Trophoblast cell (in vitro differentiated cells and primary cell): ENCODE data around the gene OR2F1.

Experiments used
- DNase-seq, 2 donors: peaks; one replicate each; pipeline ENCODE4 v3.0.0-alpha.2; 2016
- H2AFZ ChIP-seq: 2 replicates; pipeline ENCODE4 v1.6.1; 2013; ENCODE audit warnings: low read length, moderate library complexity, mild to moderate bottlenecking; ENCODE audit not compliant: insufficient read depth, poor library complexity
- H2AK5ac ChIP-seq: 2 replicates; pipeline ENCODE4 v1.6.1; 2013; ENCODE audit warnings: mild to moderate bottlenecking, low read length
- H2BK120ac ChIP-seq: 2 replicates; pipeline ENCODE4 v1.6.1; 2013; ENCODE audit warnings: low read length, mild to moderate bottlenecking, moderate library complexity; ENCODE audit not compliant: insufficient read depth, poor library complexity
- H2BK12ac ChIP-seq: 2 replicates; pipeline ENCODE4 v1.6.1; 2013; ENCODE audit warnings: mild to moderate bottlenecking, low read length, moderate library complexity
- H2BK5ac ChIP-seq: 2 replicates; pipeline ENCODE4 v1.6.1; 2013; ENCODE audit warnings: low read length, low read depth, moderate library complexity, mild to moderate bottlenecking; ENCODE audit not compliant: poor library complexity
- H3K14ac ChIP-seq: 2 replicates; pipeline ENCODE4 v1.6.1; 2013; ENCODE audit warnings: mild to moderate bottlenecking, low read length
- H3K18ac ChIP-seq: 2 replicates; pipeline ENCODE4 v1.6.1; 2013; ENCODE audit warnings: mild to moderate bottlenecking, low read length
- H3K23ac ChIP-seq: 2 replicates; pipeline ENCODE4 v1.6.1; 2013; ENCODE audit warnings: low read length
- H3K27ac ChIP-seq: 2 replicates; pipeline ENCODE4 v1.5.1; 2013; ENCODE audit warnings: low read depth, mild to moderate bottlenecking, inconsistent platforms, low read length, moderate library complexity
- H3K27me3 ChIP-seq: 2 replicates; pipeline ENCODE4 v1.6.1; 2013; ENCODE audit warnings: inconsistent platforms, mild to moderate bottlenecking, low read length, moderate library complexity; ENCODE audit not compliant: insufficient read depth
- H3K36me3 ChIP-seq, 2 experiments: 1 replicate in 1 of 2; 2 replicates in 1 of 2; pipeline ENCODE4 v1.6.1; 2013; ENCODE audit warnings: low read length in 2 of 2, mild to moderate bottlenecking in 2 of 2, moderate library complexity in 1 of 2; ENCODE audit not compliant: insufficient read depth in 2 of 2, control insufficient read depth in 1 of 2
- H3K4ac ChIP-seq: 2 replicates; pipeline ENCODE4 v1.6.1; 2013; ENCODE audit warnings: low read depth, mild to moderate bottlenecking, low read length, moderate library complexity
- H3K4me1 ChIP-seq, 2 experiments: 1 replicate in 1 of 2; 2 replicates in 1 of 2; pipeline ENCODE4 v1.6.1; 2013; ENCODE audit warnings: low read length in 2 of 2, mild to moderate bottlenecking in 2 of 2, moderate library complexity in 1 of 2; ENCODE audit not compliant: insufficient read depth in 2 of 2, control insufficient read depth in 1 of 2
- H3K4me2 ChIP-seq: 2 replicates; pipeline ENCODE4 v1.6.1; 2013; ENCODE audit warnings: inconsistent platforms, mild to moderate bottlenecking, low read length, moderate library complexity
- H3K4me3 ChIP-seq: 2 replicates; pipeline ENCODE4 v1.5.1; 2013; ENCODE audit warnings: mild to moderate bottlenecking, low read depth, low read length, inconsistent platforms
- H3K79me1 ChIP-seq: one replicate; pipeline ENCODE4 v1.6.1; 2013; ENCODE audit warnings: low read length
- H3K79me2 ChIP-seq: 2 replicates; pipeline ENCODE4 v1.6.1; 2013; ENCODE audit warnings: low read length, mild to moderate bottlenecking; ENCODE audit not compliant: control insufficient read depth, insufficient read depth, poor library complexity
- H3K9ac ChIP-seq: 2 replicates; pipeline ENCODE4 v1.6.1; 2013; ENCODE audit warnings: mild to moderate bottlenecking, low read length
- H3K9me3 ChIP-seq: 2 replicates; pipeline ENCODE4 v1.6.1; 2013; ENCODE audit warnings: low read depth, mild to moderate bottlenecking, control low read depth, inconsistent platforms, low read length; ENCODE audit not compliant: insufficient read depth
- H4K12ac ChIP-seq: 2 replicates; pipeline ENCODE4 v1.6.1; 2013; ENCODE audit warnings: low read depth, mild to moderate bottlenecking, low read length, moderate library complexity
- H4K8ac ChIP-seq: 2 replicates; pipeline ENCODE4 v1.6.1; 2013; ENCODE audit warnings: low read depth, mild to moderate bottlenecking, low read length, moderate library complexity
- H4K91ac ChIP-seq: one replicate; pipeline ENCODE4 v1.6.1; 2013; ENCODE audit warnings: low read depth, mild to moderate bottlenecking, low read length, moderate library complexity
- WGBS: extraction: QIAGEN DNeasy Blood & Tissue Kit; methylation state at CpG from one replicate; pipeline ENCODE4 v1.1.7; 2013; ENCODE audit warnings: missing lambda C conversion rate; ENCODE audit not compliant: insufficient read length, insufficient coverage; ENCODE audit errors: extremely low coverage; 5-methylcytosine and 5-hydroxymethylcytosine counted together

Gene OR2F1

DNA sequence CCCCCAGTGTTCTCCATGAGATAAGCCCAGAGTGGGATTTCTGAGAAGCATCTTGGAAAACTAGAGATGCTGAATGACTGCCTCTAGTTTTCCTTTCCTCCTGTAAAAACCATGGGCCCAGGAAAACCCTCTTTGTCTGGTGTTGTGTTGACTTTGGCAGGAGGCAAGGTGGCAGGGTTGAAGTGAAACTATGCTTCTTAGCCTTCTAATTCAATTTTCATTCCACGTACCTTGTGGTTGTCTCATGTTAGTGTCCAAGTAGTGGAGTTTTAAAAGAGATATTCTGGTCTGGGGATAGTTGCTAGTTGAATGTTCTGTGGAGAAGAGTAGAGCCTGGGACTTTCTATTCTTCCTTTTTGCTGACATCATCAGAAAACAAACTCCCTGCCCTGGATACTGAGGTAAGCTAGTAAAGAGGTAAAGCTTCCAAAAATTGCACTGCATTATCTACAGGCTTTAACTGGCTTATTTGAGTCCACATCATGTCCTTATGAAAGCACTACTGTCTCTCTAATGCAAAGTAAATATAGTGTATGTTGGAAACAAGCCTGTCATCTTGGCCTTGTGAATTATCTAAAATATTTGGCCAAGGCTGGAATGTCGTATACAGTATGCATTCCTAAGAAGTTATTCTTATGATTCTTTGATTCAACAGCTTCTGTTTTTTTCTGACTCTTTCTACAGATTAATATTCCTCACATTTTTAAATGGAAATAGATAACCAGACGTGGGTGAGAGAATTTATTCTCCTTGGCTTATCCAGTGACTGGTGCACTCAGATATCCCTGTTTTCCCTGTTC is 19.9 kb upstream of the OR2F1 start, which contains the start of gene OR2F2:
TSS of gene OR2F2 (plus strand) at position 708 of the 800 bp plus-strand sequence. CDS start at position 708, 0 bp downstream.
- Histone ChIP-seq H2BK12ac (no peak within 1 kb of the TSS), H3K27ac (no peak within 1 kb of the TSS), H2BK120ac (no peak within 1 kb of the TSS), H3K27me3 (no peaks in the 10 kb centered on the region), H3K18ac (no peak within 1 kb of the TSS), H2BK5ac (no peak within 1 kb of the TSS), H3K9ac (no peak within 1 kb of the TSS), H4K12ac (no peak within 1 kb of the TSS), H3K4ac (no peak within 1 kb of the TSS), H4K91ac (no peak within 1 kb of the TSS), H3K4me1 (no peaks in the 10 kb centered on the region), H3K79me2 (no peaks in the 10 kb centered on the region), H3K4me3 (no peak within 1 kb of the TSS), H2AFZ (no peak within 1 kb of the TSS), H3K9me3 (no peaks in the 10 kb centered on the region), H3K79me1 (no peaks in the 10 kb centered on the region), H3K4me2 (no peak within 1 kb of the TSS), H3K14ac (no peak within 1 kb of the TSS), H2AK5ac (no peak within 1 kb of the TSS), H4K8ac (no peak within 1 kb of the TSS), H3K23ac (no peak within 1 kb of the TSS), H3K36me3 (no peaks in the 10 kb centered on the region)
- WGBS: no CpG with 5 or more reads among the region's 3 CpGs
- peak in 1 of 2 donors; percentile 71 for DNase-seq

DNA sequence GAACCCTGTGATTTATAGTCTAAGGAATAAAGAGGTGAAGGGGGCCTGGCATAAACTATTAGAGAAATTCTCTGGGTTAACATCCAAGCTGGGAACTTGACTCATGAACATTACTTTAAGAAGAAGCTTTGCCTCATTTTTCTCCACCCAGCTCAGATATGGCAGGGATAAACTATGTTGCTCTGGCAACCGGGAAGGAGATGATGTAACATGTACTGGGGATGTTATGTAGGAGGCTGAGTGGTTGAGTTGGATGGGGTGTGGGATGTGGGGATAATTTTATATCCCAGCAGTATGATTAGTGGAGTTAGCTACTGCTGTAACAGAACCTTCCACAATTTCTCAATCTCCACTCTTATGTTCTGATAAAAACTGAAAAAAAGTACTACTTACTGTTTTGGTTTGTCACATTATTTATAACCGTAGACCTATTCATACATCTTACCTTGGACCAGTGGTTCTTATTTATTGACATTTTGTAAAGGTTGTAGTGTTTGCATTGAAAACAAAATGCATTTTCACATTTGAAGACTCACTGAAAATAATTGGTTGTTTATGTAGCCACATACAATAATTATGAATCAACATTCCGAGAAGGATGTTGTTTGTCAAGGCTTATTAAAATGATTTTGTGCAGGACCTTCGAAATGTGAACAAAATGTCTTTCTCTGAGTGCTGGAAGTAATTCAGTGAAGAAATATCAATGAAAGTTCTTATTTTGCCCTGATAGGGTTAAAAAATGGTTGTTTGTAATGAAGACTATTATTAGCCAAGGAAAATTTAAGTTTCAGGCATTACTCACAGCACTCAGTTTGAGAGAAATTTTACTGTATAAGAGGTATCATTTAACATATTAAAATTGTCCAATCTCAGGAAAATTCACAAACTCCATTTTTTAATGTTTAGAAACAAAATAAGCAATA is 18.3 kb upstream of the OR2F1 start:
- H3K4ac ChIP-seq: no peak overlapping the region
- no peak overlapping the region for H2BK120ac ChIP-seq
- no peaks in the 10 kb centered on the region for H3K9me3 ChIP-seq
- H3K23ac ChIP-seq: no peak overlapping the region
- H3K4me1 ChIP-seq: no peaks in the 10 kb centered on the region
- no peak overlapping the region for H3K9ac ChIP-seq
- H2AFZ ChIP-seq: no peak overlapping the region
- no peak overlapping the region for H4K8ac ChIP-seq
- H4K91ac ChIP-seq: no peak overlapping the region
- no peak overlapping the region for H3K27ac ChIP-seq
- H2BK5ac ChIP-seq: no peak overlapping the region
- no peak overlapping the region for H3K4me3 ChIP-seq
- no peak overlapping the region for H2BK12ac ChIP-seq
- no peaks in the 10 kb centered on the region for H3K27me3 ChIP-seq
- H3K14ac ChIP-seq: no peak overlapping the region
- no peak overlapping the region for H3K4me2 ChIP-seq
- WGBS: no CpG with 5 or more reads among the region's 4 CpGs
- peak; percentile 13 to 46 for DNase-seq
- no peak overlapping the region for H2AK5ac ChIP-seq
- H3K18ac ChIP-seq: no peak overlapping the region
- no peaks in the 10 kb centered on the region for H3K79me2 ChIP-seq
- H3K79me1 ChIP-seq: no peaks in the 10 kb centered on the region
- H4K12ac ChIP-seq: no peak overlapping the region
- H3K36me3 ChIP-seq: no peaks in the 10 kb centered on the region

DNA sequence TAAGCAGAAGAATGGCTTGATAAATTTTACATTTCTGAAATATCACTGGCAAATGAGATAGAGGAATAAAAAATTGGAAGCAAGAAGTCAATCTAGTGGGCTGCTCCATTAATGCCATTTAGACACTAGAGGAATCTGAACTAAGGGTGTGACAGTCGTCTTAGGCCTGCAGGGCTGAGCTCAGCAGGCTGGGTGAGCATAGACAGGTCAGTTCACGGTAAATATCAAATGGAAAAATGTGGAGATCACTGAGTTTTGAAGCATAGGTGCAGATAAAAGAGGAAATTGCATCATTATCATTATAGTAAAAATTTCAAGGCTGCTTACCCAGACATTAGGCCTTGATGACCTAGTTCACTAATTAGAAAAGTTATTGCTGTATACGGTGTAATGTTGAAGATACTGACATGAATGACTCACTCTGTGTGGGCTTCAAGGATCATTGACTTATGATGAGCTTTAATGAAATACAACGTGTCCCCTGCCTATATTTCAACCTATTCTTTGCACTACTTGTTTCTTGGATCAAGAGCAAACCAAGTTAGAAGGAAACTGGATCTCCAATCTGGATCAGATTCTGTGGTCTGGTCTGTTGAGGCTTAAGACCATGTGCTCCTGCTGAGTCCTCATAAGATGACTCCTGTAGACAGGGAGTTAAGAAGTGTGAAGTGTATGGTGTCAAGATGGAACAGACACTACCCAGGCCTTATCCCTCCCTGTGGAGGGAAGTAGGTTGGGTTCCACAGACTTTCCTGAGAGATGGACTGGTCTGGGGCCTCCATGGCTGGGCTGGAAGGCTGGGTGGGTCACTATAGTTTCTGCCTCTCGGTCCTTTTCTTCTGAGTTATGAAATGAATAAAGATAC is 16.0 kb upstream of the OR2F1 start:
- Histone ChIP-seq H3K18ac (no peak overlapping the region), H3K27me3 (no peaks in the 10 kb centered on the region), H2AK5ac (no peak overlapping the region), H4K91ac (no peak overlapping the region), H3K23ac (no peak overlapping the region), H2BK5ac (no peak overlapping the region), H2AFZ (no peak overlapping the region), H3K4me2 (no peak overlapping the region), H4K12ac (no peak overlapping the region), H4K8ac (no peak overlapping the region), H3K9ac (no peak overlapping the region), H2BK120ac (no peak overlapping the region), H3K14ac (no peak overlapping the region), H3K4me1 (no peaks in the 10 kb centered on the region), H3K4me3 (no peak overlapping the region), H3K79me2 (no peaks in the 10 kb centered on the region), H3K4ac (no peak overlapping the region), H3K27ac (no peak overlapping the region), H3K9me3 (no peaks in the 10 kb centered on the region), H2BK12ac (no peak overlapping the region), H3K36me3 (no peaks in the 10 kb centered on the region), H3K79me1 (no peaks in the 10 kb centered on the region)
- DNase-seq: no peak
- WGBS: no CpG with 5 or more reads among the region's 5 CpGs

DNA sequence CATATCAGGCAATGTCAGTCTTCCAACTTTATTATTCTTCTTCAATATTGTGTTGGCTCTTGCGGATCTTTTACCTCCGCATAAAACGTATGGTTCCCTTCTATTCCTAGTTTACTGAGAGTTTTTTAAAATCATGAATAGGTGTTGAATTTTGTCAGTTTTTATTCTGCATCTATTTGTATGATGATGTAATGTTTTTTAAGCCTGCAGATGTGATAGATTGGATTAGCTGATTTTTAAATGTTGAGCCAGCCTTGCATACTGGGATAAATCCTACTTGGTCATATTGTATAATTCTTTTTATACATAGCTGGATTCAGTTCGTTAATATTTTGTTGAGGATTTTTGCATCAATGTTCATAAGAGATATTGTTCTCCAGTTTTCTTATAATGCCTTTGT is 9.2 kb upstream of the OR2F1 start:
- H4K91ac ChIP-seq: no peak overlapping the region
- no peak overlapping the region for H3K9ac ChIP-seq
- no peak overlapping the region for H2AK5ac ChIP-seq
- no peak overlapping the region for H3K14ac ChIP-seq
- H3K4me3 ChIP-seq: no peak overlapping the region
- H3K79me1 ChIP-seq: no peaks in the 10 kb centered on the region
- H3K27ac ChIP-seq: no peak overlapping the region
- DNase-seq: no peak
- H3K4me2 ChIP-seq: no peak overlapping the region
- H3K4me1 ChIP-seq: no peaks in the 10 kb centered on the region
- H2BK12ac ChIP-seq: no peak overlapping the region
- no peak overlapping the region for H4K12ac ChIP-seq
- no peaks in the 10 kb centered on the region for H3K9me3 ChIP-seq
- no peaks in the 10 kb centered on the region for H3K36me3 ChIP-seq
- WGBS: no CpG with 5 or more reads among the region's 4 CpGs
- no peak overlapping the region for H3K4ac ChIP-seq
- no peaks in the 10 kb centered on the region for H3K79me2 ChIP-seq
- H3K27me3 ChIP-seq: no peaks in the 10 kb centered on the region
- no peak overlapping the region for H2AFZ ChIP-seq
- no peak overlapping the region for H2BK120ac ChIP-seq
- H2BK5ac ChIP-seq: no peak overlapping the region
- H4K8ac ChIP-seq: no peak overlapping the region
- H3K23ac ChIP-seq: no peak overlapping the region
- H3K18ac ChIP-seq: no peak overlapping the region
